SU-DHL-6 (cell line): ENCODE data around the gene BRCA1.

Experiments used
- EZH2phosphoT487 ChIP-seq: fragments of 200-600 bp; sonication (generic), shearing (Covaris generic); conservative IDR thresholded peaks from 2 replicates; pipeline ENCODE4 v1.6.1; 2018; ENCODE audit warnings: mild to moderate bottlenecking, antibody characterized with exemption, low read length, moderate library complexity, mixed read lengths
- TF ChIP-seq, protein P1 (sequence below): fragments of 200-600 bp; sonication (generic); IDR thresholded peaks from one replicate; pipeline ENCODE4 v1.5.1; 2017; ENCODE audit warnings: antibody characterized with exemption, mild to moderate bottlenecking, low read length, moderate library complexity; ENCODE audit not compliant: insufficient read depth, poor library complexity, severe bottlenecking

DNA sequence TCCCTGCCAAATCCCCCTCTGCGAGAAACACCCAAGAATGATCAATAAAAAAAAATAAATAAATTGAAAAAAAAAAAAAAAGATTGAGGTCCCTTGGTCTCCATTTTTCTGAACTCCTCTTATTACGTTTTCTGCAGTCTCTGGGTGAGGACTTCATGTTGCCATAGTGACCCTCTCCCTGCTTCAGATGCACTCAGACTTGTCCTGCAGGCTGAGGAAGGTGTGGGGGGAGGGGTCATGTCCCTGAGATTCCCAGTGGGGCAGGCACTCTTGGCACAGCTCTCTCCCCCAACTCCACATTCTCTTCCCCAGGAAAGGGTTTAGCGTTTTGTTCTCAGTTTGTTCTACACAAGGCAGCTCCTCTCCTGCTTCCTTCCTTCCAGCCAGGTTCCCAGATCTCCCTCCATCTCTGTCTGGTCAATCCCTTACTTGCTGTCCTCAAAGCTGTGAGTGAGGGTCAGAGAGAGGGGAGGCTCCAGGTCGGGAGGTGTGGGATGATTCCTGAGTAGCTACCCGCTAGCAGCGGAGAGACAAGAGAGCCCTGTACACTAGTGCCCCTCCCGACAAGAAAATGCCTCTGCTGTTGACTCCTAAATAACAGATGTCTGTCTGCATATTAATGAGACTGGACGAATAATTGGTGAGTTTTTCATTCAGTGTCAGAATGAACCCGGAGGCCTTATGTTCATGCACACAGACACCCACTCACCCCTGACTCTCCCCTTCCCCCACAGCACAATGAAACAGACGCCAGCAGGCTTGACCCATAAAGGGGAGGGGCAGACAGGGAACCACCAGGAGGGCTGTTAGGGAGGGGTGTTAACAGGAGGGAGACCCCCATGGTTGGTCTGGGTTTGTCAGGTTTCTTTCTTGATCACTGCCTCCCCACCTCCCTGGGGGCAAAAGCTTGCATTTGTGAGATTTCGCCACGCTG, 90.9 kb downstream of the BRCA1 start:
- TF ChIP-seq, protein P1, sequence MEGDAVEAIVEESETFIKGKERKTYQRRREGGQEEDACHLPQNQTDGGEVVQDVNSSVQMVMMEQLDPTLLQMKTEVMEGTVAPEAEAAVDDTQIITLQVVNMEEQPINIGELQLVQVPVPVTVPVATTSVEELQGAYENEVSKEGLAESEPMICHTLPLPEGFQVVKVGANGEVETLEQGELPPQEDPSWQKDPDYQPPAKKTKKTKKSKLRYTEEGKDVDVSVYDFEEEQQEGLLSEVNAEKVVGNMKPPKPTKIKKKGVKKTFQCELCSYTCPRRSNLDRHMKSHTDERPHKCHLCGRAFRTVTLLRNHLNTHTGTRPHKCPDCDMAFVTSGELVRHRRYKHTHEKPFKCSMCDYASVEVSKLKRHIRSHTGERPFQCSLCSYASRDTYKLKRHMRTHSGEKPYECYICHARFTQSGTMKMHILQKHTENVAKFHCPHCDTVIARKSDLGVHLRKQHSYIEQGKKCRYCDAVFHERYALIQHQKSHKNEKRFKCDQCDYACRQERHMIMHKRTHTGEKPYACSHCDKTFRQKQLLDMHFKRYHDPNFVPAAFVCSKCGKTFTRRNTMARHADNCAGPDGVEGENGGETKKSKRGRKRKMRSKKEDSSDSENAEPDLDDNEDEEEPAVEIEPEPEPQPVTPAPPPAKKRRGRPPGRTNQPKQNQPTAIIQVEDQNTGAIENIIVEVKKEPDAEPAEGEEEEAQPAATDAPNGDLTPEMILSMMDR: no peak
- no peak for TF ChIP-seq EZH2phosphoT487
